ENCODE data around the gene FHOD3.
"Not testable (repeated sequence)": the region's sequence is repeated elsewhere in the genome, so short reads cannot be mapped to it uniquely, and the experiment has no call there.

Gene FHOD3

GRCh38 chr18:36454848-36455458, 157.4 kb downstream of the FHOD3 start:
- DNase-seq = no peak

GRCh38 chr18:36455931-36456330, 158.4 kb downstream of the FHOD3 start:
- no peak for DNase-seq

GRCh38 chr18:36456622-36457021, 159.1 kb downstream of the FHOD3 start:
- no peak for DNase-seq

GRCh38 chr18:36457683-36458082, 160.2 kb downstream of the FHOD3 start:
- DNase-seq = no peak

GRCh38 chr18:36458306-36458705, 160.8 kb downstream of the FHOD3 start:
- no peak for DNase-seq

- DNase-seq = no peak
These were observed 161.7 kb downstream of the FHOD3 start for GRCh38 chr18:36459203-36459602.

GRCh38 chr18:36459786-36460185, 162.3 kb downstream of the FHOD3 start:
- no peak for DNase-seq

GRCh38 chr18:36460324-36460850, 162.9 kb downstream of the FHOD3 start:
- no peak for DNase-seq

- DNase-seq = no peak
These were observed 163.3 kb downstream of the FHOD3 start for GRCh38 chr18:36460854-36461253.

- no peak for DNase-seq
These were observed 164.1 kb downstream of the FHOD3 start for GRCh38 chr18:36461551-36461987.

- not testable (repeated sequence) for DNase-seq
These were observed 166.0 kb downstream of the FHOD3 start for GRCh38 chr18:36463516-36463915.

GRCh38 chr18:36464126-36464651, 166.7 kb downstream of the FHOD3 start:
- no peak for DNase-seq

GRCh38 chr18:36465276-36465675, 167.8 kb downstream of the FHOD3 start:
- DNase-seq = no peak

GRCh38 chr18:36465970-36466369, 168.5 kb downstream of the FHOD3 start:
- no peak for DNase-seq

- DNase-seq = no peak
These were observed 170.1 kb downstream of the FHOD3 start for GRCh38 chr18:36467614-36468013.

- no peak for DNase-seq
These were observed 170.6 kb downstream of the FHOD3 start for GRCh38 chr18:36468161-36468560.

- DNase-seq = no peak
These were observed 171.9 kb downstream of the FHOD3 start for GRCh38 chr18:36469461-36469860.

GRCh38 chr18:36470896-36471295, 173.4 kb downstream of the FHOD3 start:
- no peak for DNase-seq

GRCh38 chr18:36471393-36471792, 173.9 kb downstream of the FHOD3 start:
- DNase-seq = no peak

- DNase-seq = no peak
These were observed 178.9 kb downstream of the FHOD3 start for GRCh38 chr18:36476433-36476832.

GRCh38 chr18:36477776-36478175, 180.3 kb downstream of the FHOD3 start:
- no peak for DNase-seq

- no peak for DNase-seq
These were observed 183.7 kb downstream of the FHOD3 start for GRCh38 chr18:36481201-36481657.

GRCh38 chr18:36481935-36482334, 184.4 kb downstream of the FHOD3 start:
- DNase-seq = no peak

GRCh38 chr18:36484591-36484990, 187.1 kb downstream of the FHOD3 start:
- DNase-seq = no peak

- DNase-seq = no peak
These were observed 188.3 kb downstream of the FHOD3 start for GRCh38 chr18:36485772-36486171.

Measured in CD4-positive, alpha-beta T cell treated with Interferon alpha-2 for 1 hour (primary cell).